Fibroblast of skin of back (primary cell): Measurements from ENCODE around the gene ITPR1.

ENCODE experiments used
- DNase-seq: peaks from one replicate; pipeline ENCODE4 v3.0.0-alpha.2; 2013

The ITPR1 gene

DNA sequence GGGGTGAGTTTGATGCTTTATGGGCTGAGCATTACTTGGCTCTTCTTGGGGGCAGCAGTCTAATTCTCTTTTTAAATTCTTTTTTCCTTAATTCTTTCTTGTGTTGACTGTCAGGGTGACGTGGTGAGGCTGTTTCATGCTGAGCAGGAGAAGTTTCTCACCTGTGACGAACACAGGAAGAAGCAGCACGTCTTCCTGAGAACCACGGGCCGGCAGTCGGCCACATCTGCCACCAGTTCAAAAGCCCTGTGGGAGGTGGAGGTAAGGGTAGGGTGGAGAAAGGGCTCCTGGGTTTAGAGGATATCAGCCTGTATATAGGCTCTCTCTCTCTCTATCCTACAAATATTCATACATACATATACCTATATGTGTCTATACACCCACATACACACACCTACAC lies 152.3 kb downstream of the ITPR1 start:
- DNase-seq = no peak

DNA sequence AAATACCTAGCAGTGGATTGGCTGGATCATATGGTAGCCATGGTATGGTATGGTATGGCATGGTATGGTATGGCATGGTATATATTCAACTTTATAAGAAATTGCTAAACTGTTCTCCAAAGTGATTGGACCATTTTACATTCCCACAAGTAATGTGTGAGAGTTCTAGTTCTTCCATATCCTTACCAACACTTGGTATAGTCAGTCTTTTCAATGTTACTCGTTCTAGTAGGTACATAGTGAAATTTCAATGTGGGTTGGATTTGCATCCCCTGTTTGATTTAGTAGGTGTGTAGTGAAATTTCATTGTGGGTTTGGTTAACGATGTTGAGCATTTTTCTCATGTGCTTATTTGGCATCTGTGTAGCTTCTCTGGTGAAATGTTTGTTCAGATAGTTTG lies 154.3 kb downstream of the ITPR1 start:
- DNase-seq = no peak

DNA sequence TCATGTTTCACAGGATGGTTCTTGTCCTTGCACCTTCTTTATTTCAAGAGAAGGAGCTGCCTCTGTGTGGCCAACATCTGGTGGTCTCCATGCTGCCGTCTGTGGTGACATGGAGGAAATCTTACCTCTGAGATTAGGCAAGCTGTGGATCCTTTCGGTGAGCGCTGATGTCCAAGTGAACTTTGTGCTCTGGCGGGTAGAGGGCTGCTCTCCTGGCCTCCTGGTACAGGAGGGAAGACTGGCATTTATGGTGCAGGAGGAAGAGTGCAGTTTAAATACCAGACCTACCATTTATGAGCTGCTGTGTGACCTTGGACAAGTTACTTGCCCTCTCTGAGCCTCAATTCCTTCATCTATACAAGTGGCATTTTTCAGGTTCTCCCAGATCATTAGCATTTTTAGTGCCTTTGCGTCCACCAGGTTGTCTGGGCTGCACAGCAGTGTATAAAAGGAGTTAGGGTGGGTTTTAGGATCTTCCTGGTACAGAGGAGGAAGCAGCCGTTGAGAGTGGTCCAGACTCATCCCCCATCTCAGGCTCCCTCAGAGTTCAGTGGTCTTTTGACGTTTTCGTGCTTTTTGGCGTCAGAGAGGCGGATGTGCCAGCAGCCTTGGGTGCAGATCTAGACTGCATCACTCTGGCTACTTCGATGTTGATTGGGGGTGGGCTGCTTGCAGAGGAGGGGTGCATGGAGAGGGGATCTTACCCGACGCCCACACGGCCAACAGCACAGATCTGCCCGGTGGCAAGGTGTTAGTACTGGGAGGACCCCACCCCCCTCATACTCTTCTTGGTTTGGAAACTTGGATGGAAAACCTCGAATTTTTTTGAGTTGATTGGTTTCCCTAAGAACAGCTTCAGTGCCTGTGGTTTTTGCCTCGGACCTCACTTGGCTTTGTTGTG lies 162.2 kb downstream of the ITPR1 start:
- no peak for DNase-seq

DNA sequence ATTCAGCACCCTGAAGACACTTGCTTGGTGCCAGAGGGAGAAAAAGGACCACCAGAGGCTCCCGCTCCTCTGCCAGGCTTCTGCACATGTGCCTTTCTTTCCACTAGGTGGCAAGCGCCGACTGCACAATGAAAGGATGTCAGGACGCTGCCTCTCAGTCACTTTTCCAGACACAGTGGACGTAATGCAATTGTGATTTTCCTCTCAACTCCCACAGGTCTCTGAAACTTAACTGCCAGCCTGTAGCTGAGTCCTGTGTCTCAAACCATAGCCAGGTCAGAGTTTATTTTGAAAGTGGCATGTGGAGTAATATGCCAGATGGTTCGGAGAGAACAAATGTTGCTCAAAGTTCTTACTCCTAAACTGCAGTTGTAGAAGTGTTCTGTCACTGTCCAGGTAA lies 162.9 kb downstream of the ITPR1 start:
- peak; percentile 73 for DNase-seq

DNA sequence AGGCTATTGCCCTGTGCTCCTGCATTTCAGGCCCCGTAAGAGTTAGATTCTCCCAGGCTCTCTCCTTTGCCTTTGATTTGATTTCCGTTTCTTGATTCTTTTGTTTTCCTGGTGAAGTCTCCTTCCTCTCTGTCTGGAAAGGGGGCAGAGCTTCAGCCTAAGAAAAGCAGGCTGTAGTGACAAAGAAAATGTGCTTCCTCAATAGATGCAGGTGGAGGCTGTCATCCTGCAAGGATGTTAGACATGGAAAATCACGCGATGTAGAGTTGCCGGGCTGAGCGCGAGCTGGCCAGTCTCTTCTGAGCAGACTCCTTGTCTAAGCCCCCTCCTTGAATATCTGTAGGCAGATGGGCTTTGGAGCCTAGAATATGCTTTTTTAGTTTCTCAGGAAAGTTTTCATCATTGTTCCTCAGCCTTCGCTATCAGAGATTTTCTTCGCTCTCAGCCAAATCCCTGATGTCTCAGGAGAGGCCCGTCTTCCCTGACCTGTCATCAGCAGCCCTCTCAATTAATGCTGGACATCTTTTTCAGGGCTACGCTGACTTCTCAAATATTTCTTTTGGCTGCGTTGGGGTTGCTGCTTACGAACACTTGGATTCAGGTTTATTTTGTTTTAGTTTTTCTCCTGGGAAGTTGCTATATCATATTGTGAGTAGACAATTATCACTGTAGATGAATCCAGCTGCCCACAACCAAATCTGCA lies 163.6 kb downstream of the ITPR1 start:
- DNase-seq = no peak

DNA sequence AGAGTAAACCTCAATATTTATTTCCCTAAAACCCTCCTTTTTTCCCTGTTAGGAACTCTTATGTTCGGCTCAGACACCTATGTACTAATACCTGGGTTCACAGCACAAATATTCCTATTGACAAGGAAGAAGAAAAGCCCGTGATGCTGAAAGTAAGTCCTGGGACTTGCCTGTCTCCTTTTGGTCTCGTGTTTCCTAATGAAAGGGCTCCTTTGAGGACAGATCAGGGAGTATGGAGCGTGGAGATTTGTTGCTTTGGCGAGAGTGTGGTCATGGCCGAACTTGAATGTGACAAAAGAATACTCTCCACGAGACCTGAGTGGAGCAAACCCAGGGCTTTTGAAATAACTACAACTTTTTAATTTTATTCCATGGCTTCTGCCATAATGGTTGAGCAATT lies 167.8 kb downstream of the ITPR1 start:
- no peak for DNase-seq

DNA sequence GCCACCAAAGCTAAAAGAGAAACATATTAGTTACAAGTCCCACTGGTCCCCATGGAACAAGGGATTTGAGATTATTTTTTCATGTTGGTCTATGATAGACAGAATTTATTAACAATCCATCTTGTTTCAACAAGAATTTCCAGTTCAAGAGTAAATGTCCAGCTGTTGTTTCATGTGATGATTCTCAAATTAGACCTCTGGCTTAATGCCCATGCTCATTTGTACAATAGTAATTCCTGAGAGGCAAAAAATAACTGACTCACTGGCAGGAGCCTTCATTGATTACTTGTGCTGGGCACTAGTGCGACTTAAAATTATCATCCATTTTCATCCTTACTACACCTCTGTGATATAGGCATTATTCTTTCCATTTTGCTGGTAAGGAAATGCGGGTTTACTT lies 171.3 kb downstream of the ITPR1 start:
- no peak for DNase-seq

DNA sequence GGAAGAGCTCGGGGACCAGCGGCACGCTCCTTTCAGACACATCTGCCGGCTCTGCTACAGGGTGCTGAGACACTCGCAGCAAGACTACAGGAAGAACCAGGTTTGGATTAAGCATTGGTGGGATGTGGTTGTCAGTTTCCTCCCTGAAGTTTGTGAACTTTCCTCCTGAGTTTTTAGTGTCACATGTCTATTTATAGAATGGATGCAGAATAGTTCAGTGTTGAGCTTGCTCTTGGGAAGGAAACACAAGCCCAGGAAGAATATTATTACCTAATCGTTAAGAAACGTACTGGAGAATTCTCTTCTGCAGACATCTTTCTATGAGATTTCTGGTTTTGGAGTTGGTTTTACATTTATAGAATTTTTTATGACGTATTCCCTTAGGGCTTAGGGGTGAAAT lies 172.0 kb downstream of the ITPR1 start:
- peak; percentile 13 for DNase-seq

DNA sequence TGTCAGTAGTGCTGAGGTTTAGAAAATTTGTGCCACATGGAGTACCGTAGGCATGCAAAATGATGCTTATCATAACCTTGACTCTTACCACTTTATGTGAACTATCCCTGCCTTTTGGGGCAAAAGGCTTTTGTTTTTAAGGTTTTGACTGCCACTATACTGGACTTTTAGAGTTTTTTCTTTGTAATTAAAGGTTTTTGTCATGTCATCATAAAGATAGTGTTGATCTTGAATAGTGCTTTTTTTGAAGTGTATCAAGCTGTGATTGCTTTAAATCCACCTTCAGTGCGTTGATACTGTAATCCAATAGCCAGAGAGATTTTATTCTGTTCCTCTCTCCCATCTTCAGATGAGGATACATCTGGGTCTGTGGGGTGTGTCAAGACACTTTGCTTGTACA lies 172.9 kb downstream of the ITPR1 start:
- no peak for DNase-seq

DNA sequence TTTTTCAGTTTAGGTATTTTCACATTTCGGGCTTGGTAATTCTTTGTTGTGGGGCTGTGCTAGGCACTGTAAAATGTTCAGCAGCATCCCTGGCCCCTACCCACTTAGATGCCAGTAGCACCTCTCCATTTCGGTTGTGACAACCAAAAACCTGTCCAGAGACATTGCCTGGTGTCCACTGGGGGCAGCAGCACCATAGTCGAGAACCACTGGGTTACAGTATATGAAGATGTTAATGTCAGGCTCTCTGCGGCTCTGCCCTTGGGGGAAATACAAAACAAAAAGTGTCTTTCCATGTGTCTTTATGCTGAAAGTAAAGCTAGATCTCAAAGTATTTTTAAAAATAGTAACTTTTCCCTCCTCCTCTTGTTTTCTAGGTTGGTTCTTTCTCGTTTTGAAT lies 177.2 kb downstream of the ITPR1 start:
- no peak for DNase-seq

DNA sequence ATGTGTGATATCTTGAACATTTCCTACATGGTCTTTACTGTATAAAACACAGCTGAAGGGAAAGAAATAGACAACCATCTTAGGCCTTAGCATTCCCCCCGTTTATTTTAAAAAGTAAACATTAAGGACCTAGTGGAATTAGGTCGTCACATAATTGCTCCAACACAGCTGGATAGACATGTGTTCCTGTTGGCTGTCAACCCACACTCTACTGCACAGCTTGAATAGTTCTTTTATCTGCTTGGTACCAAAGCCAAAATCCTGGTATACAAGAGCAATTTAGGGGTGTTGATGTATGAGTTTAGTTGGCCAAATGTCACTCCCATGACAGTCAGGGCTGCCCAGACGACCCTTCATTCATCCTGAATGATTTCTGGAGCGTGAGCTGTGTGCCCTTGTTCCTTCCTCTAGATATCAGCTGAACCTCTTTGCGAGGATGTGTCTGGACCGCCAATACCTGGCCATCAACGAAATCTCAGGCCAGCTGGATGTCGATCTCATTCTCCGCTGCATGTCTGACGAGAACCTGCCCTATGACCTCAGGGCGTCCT lies 179.7 kb downstream of the ITPR1 start:
- DNase-seq = no peak

DNA sequence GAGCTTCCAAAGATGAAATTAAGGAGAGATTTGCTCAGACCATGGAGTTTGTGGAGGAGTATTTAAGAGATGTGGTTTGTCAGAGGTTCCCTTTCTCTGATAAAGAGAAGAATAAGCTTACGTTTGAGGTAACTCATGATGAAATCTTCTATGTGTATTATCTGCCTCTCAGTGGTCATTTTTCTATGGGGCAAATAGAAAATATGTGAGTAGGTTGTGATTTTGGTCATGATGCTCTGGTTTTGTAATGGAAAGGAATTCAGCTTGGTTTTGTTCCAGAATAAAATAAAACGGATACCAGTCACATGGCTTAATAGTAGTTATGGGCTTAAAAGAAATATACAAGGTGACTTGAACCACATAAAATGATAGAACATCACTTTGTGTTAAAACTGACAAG lies 181.1 kb downstream of the ITPR1 start:
- DNase-seq = peak; percentile 22

DNA sequence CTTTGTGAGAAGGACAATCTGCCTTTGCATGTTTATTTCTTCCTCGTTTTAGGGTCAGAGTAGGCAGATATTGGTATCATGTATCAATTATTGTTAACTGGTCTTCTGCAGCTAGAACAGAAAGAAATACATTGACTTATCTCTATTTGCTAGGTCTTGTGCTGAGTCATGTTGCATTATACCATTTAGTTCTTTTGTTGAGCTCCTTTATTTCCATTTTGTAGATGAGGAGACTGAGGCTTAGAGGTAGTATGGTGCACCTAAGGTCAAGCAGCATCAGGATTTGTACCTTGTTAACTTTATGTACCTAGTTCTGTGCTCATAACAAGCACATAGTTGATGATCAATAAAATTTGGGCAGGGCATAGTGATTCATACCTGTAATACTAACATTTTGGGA lies 182.6 kb downstream of the ITPR1 start:
- DNase-seq = no peak

DNA sequence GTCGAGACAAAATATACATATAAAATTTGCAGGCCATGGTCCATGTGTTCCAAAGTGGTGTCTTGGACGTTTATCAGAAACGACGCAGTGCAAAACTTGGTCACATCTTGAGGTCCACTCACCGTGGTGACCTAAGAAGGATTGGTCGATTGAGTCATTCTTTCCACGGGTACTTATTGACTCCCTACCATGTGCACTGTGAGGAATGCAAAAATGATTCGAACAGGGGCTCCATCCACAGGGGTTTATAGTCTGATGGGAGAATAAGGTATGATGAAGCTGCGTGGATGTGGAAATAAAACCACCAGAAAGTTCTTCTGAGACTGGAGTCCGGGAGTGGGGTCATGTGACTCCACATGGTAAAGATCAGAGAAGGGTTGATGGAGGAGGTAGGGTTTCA lies 185.2 kb downstream of the ITPR1 start:
- DNase-seq = no peak

DNA sequence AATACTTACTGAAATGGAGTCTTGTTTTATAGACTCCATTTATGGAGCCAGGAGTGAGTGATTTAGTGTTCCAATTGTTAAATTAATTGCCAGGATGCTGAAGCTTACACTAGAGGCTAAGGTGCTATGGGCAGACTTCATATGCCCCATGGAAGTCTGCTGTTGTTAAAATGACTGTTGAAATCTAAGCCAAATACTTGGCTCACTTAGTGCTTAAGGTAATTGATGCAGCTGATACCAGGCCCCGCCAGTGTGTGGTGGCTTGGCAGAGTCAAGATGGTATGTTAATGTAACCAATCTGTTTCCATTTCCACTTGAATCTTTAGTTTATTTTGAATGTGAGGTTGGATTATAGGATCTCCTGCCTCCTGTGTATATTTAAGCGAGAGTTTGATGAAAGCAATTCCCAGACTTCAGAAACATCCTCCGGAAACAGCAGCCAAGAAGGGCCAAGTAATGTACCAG lies 187.1 kb downstream of the ITPR1 start:
- peak; percentile 15 for DNase-seq

DNA sequence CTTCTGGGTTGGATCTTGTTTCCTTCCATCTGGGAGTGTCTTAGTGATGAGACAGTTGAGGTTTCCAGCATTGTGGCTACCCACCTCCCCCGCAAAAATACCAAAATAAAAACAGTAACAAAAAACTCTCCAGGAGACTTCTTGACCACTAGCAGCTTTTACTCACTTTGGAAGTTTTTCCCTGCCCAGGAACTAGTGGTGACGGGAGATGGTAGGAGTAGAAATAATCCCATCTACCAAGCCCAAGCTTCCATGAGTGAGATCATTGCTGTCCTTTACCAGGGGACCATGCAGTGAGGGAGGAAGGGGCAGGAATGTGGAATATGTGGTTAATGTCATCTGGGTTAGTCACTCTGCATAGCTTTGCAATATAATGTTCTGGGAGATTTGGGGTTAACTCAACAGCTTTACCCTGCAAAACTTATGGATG lies 187.7 kb downstream of the ITPR1 start:
- peak; percentile 80 for DNase-seq

DNA sequence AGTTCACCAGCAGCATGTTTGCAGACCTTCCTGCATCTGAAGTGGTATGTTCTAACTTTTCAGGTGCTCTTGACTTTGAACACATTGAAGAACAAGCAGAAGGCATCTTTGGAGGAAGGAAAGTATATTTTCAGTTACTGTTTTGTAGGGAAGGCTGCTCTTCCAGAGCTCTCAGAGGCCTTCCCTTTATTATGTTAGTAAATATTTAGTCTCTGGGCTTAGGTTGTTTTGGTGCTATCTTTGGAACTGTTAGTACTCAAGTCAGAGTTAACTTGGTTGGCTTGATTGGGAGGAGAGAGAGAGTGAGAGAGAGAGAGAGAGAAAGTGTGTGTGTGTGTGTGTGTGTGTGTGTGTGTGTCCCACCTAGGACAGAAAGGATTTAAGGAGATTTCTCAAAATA lies 188.2 kb downstream of the ITPR1 start:
- DNase-seq = no peak

DNA sequence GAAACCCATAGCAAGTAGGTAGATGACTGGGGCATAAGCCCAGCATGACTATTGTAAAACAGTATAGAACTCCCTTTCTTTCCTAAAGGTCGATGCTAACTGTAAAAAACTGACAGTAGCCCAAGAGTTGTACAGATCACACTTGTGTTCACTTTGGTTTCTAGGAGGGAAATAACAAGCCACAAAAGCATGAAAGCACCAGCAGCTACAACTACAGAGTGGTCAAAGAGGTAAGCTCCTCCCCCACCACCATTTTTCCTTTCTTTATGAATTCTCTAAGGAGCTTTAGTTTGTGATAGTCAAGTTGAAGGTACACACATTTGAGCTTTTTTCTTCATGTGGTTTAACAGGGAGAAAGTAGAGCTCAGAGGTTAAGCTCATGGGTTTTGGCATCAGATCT lies 191.0 kb downstream of the ITPR1 start:
- DNase-seq = no peak

DNA sequence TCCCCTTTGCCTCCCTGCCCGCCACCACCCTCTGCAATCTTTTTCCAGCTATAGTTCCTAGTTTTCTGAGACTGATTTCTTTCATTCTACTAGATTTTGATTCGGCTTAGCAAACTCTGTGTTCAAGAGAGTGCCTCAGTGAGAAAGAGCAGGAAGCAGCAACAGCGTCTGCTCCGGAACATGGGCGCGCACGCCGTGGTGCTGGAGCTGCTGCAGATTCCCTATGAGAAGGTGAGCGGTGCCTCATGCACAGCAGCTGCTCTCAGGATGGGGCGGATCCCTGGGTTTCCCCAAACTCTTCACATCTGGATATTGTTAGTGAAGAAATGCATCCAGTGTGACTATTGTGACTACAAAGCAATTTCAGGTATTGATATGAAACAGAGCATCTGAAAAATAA lies 191.8 kb downstream of the ITPR1 start:
- no peak for DNase-seq

DNA sequence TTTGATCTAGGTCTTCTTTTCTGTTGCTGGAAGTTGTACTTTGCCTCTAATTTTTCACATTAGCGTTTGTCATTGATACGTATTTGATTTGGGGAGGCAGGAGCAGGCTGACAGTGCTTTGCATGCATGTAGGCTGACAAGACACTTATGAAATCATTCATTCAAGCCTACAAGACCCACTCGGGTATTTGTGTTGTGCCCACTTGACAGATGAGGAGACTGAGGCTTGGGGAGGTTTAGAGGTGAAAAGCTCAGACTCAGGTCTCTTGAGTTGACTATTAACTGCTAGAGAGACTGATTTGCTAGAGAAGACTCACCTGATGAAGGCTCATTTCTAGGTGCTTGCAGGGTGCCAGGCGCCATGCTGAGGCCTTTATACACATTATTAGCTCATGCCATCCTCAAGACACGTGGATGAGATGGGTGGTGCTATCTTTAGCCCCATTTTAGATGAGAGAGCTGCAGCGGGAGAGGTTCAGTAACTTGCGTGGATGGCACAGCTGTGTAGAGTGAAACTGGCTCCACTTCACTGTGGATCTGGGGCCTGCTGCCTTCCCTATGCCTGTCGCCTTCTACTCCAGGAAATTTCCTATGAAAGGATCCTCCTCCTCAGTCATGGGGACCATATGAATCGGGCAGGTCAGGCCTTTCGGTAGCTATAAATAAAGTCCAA lies 192.7 kb downstream of the ITPR1 start:
- no peak for DNase-seq

DNA sequence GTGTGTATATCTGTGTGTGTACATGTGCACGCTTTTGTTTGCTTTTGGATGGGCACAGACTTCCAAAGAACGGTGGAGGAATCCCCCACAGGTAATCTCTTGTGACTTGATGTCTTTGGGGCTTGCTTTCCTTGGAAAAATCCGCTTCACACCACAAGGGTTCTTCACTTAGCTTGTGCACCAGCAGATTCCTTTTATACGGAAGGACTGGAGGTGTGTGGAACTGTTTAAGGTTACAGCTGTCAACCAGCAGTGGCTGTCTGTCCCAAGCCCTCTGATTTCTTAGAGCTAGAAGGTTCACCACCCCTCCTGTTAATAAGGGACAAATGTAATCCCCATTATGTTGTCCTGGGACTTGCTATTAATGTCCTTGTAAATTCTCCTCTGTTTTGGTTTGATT lies 193.5 kb downstream of the ITPR1 start:
- no peak for DNase-seq

DNA sequence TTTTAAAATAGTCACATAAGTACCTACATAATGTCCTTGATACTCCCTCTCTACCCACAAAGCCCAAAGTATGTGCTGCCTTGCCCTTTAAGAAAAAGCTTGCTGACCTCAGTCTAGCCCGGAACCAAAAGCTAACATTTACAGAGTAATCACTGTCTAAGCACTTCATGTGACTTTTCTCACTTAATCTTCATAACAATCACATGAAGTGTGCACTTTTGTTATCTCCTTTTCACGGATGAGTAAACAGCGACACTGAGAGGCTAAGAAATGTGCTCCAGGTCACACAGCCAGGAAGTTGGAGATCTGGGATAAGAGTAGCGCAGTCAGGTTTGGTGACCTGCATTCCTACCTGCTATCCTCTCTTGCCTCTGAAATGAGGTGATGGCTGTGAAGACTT lies 194.0 kb downstream of the ITPR1 start:
- no peak for DNase-seq

DNA sequence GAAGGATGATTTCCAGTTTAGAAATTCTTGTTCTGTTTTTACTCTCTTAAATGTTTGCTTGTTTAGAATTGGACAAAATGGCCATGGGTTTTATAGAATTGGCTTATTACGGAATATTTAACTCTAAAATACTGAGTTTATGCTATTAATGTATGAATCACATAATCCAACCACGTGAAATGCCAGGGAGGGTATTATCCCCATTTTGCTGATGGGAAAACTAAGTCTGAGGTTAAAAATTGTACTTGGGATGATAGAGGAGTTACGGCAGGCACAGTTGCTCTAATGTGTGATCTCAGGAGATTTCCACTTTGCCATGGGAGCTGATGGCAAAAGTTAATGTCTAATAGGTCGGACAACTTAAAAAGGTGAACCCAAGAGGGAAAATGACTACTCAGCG lies 194.4 kb downstream of the ITPR1 start:
- DNase-seq = no peak
